ENCODE data around the gene ZNF236. TPM values are rescaled to one million over a fixed set of nuclear protein-coding genes. Genes with fewer than 3 reads are reported as not detected.

ZNF236 gene
- total and polyA plus RNA-seq, 2 of the 13 experiments (the other 11 are each of a cell fraction or from before 2014, with no cell fraction given), result 3.0 to 7.2 TPM

DNA sequence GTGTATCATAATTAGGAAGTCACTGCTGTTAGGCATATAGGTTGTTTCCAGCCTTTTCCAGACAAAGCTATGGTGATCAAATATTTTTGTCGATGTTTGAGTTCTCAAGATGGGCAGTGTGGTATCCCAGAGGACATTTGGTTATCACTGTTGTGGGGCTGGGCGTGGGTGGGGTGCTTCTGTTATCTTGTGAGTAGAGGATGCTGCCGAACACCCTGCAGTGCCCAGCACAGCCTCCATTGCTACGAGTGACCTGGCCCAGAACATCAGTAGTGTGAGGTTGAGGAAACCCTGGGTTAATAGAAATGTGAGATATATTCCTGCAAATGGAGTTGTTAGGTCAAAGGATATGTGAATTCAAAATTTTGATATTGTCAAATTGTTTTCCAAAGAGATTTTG lies 33.2 kb downstream of the ZNF236 start (continued):
- no peak for TF ChIP-seq GPBP1L1 (CRISPR knock-in tag; IDR thresholded peaks at IDR 0.05)
- no peak for TF ChIP-seq SNAI1 (CRISPR knock-in tag; IDR thresholded peaks at IDR 0.05; ENCODE audit: borderline replicate concordance)
- TF ChIP-seq, protein P1, sequence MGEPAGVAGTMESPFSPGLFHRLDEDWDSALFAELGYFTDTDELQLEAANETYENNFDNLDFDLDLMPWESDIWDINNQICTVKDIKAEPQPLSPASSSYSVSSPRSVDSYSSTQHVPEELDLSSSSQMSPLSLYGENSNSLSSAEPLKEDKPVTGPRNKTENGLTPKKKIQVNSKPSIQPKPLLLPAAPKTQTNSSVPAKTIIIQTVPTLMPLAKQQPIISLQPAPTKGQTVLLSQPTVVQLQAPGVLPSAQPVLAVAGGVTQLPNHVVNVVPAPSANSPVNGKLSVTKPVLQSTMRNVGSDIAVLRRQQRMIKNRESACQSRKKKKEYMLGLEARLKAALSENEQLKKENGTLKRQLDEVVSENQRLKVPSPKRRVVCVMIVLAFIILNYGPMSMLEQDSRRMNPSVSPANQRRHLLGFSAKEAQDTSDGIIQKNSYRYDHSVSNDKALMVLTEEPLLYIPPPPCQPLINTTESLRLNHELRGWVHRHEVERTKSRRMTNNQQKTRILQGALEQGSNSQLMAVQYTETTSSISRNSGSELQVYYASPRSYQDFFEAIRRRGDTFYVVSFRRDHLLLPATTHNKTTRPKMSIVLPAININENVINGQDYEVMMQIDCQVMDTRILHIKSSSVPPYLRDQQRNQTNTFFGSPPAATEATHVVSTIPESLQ (CRISPR knock-in tag; conservative IDR thresholded peaks at IDR 0.05), result no peak
- TF ChIP-seq TAF15 (IDR thresholded peaks at IDR 0.05; ENCODE audit: low read depth, low read length, poor library complexity, severe bottlenecking), result no peak
- TF ChIP-seq ZFP82 (CRISPR knock-in tag; IDR thresholded peaks at IDR 0.05; ENCODE audit: borderline replicate concordance), result no peak
- TF ChIP-seq ZNF160 (CRISPR knock-in tag; IDR thresholded peaks at IDR 0.05), result no peak
- no peak for TF ChIP-seq ZNF598 (CRISPR knock-in tag; IDR thresholded peaks at IDR 0.05; ENCODE audit: borderline replicate concordance)
- TF ChIP-seq ZNF597 (CRISPR knock-in tag; IDR thresholded peaks at IDR 0.05), result no peak
- TF ChIP-seq POGZ (CRISPR knock-in tag; IDR thresholded peaks at IDR 0.05), result no peak
- no peak for TF ChIP-seq AGO2 (optimal IDR thresholded peaks at IDR 0.05; ENCODE audit: low read depth, low read length)
- no peak for TF ChIP-seq BCL6 (CRISPR knock-in tag; IDR thresholded peaks at IDR 0.05)
- no peak for TF ChIP-seq RBM22 (optimal IDR thresholded peaks at IDR 0.05; ENCODE audit: low read length)
- TF ChIP-seq, protein P2, sequence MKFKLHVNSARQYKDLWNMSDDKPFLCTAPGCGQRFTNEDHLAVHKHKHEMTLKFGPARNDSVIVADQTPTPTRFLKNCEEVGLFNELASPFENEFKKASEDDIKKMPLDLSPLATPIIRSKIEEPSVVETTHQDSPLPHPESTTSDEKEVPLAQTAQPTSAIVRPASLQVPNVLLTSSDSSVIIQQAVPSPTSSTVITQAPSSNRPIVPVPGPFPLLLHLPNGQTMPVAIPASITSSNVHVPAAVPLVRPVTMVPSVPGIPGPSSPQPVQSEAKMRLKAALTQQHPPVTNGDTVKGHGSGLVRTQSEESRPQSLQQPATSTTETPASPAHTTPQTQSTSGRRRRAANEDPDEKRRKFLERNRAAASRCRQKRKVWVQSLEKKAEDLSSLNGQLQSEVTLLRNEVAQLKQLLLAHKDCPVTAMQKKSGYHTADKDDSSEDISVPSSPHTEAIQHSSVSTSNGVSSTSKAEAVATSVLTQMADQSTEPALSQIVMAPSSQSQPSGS (CRISPR knock-in tag; IDR thresholded peaks at IDR 0.05), result no peak
- TF ChIP-seq, protein P3, sequence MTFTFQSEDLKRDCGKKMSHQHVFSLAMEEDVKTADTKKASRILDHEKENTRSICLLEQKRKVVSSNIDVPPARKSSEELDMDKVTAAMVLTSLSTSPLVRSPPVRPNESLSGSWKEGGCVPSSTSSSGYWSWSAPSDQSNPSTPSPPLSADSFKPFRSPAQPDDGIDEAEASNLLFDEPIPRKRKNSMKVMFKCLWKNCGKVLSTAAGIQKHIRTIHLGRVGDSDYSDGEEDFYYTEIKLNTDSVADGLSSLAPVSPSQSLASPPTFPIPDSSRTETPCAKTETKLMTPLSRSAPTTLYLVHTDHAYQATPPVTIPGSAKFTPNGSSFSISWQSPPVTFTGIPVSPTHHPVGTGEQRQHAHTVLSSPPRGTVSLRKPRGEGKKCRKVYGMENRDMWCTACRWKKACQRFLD (CRISPR knock-in tag; IDR thresholded peaks at IDR 0.05; ENCODE audit: borderline replicate concordance), result no peak
